ENCODE results near the gene OR51G2.

The OR51G2 gene

DNA sequence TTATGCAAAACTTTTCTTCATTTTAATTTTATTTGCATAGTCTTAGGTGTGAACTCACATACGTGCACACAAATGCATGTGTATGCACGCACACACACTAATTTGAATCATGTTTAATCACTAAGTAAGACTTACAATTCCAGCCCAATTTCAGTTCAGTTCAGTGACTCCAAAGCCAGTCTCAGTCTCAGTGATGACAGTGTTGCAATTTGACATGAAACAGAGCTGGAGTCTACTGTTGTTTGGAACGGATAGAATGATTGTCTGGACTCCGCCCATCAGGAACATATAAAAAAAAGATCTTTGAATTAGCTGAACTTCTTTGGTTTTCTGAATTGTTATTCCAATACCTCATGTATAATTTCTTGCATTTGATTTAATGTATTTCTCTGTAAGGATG, 55.3 kb downstream of the OR51G2 start:
- no peak for DNase-seq (ENCODE audit: low spot score)

Data from CD4-positive, alpha-beta T cell treated with Interleukin-15 for 4 hours (primary cell).